ENCODE measurements around the gene DUSP10.

Gene DUSP10

GRCh38 chr1:221781102-221781755, 39.3 kb upstream of the DUSP10 start:
- no peak for TF ChIP-seq CTCF (conservative IDR thresholded peaks at IDR 0.05)
- no peak overlapping the region for H3K27ac ChIP-seq

- no peak overlapping the region for H3K27ac ChIP-seq
- TF ChIP-seq CTCF (conservative IDR thresholded peaks at IDR 0.05), result no peak
Observed at GRCh38 chr1:221780175-221780574, 38.3 kb upstream of the DUSP10 start.

GRCh38 chr1:221779771-221780170, 37.9 kb upstream of the DUSP10 start:
- no peak for TF ChIP-seq CTCF (conservative IDR thresholded peaks at IDR 0.05)
- H3K27ac ChIP-seq, result no peak overlapping the region

GRCh38 chr1:221778535-221779142, 36.8 kb upstream of the DUSP10 start:
- no peak for TF ChIP-seq CTCF (conservative IDR thresholded peaks at IDR 0.05)
- H3K27ac ChIP-seq, result no peak overlapping the region

GRCh38 chr1:221778125-221778524, 36.2 kb upstream of the DUSP10 start:
- TF ChIP-seq CTCF (conservative IDR thresholded peaks at IDR 0.05), result no peak
- H3K27ac ChIP-seq, result no peak overlapping the region

GRCh38 chr1:221777431-221778072, 35.7 kb upstream of the DUSP10 start:
- no peak overlapping the region for H3K27ac ChIP-seq
- no peak for TF ChIP-seq CTCF (conservative IDR thresholded peaks at IDR 0.05)

- no peak for TF ChIP-seq CTCF (conservative IDR thresholded peaks at IDR 0.05)
- H3K27ac ChIP-seq, result no peak overlapping the region
Observed at GRCh38 chr1:221776495-221777301, 34.8 kb upstream of the DUSP10 start.
